ENCODE data around the gene UXS1.

UXS1 gene

DNA sequence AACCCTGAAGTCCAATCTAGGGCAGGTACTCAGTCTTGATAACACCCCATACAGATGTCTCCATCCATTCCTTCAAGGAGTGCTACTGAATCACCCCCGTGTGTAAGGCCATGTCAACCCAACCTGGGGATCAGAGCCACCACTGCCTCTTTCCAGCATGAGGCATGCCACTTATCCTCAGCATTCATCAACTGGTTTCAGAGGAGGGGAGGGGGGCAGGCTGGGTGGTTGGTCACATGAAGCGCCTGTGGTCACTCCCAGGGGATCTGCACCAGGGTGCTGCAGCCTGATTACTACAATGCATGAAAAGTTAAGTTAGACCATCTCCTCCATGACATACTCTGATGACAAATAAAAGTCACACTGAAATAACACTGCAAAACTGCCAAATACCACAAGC, 65.0 kb downstream of the UXS1 start:
- DNase-seq, result no peak

DNA sequence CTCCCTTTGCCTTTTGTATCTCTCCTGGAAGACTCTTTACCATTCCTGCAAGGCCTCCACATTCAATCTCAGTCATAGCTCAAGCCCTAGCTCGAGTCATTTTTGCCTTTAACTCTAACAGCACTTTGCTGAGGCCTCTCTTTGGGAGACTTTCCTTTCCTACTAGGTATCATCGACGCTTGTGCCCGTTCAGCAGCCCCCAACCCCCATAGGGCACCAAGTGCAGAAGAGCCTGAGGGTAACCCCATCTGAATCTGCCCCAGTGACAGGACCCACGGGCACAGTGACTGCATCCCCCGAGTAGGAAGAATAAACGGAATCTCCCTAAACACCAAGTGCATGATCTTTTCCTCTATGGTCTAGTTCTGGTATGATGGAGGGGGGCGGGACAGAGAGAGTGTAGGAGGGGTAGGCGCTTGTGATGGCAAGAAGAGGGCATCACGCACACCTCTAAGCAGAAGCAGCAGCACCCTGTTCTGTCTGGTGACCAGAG, 66.3 kb downstream of the UXS1 start:
- DNase-seq, result no peak

DNA sequence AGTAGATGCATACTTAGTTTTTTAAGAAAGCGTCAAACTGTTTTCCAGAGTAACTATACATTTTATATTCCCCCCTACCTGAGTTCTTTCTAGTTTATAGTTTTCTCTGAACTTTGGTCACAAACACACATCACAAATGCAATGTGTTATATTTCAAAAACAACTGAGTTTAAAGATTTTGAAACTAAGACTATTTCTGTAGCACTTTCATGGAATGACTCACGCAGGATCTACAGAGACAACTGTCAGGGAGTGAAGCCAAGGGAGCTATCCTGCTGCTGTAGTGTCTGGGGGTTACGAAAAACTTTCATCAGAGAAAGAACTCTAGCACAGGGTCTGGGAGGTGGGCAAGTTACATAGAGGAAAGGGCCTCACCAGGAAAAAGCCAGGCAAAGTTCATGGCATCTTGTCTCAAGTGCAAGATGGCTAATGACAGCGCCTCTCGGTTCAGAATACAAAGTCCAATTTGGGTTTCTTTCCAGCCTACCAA, 66.8 kb downstream of the UXS1 start:
- no peak for DNase-seq

GRCh38 chr2:106126705-106127281, 67.3 kb downstream of the UXS1 start:
- no peak for DNase-seq

DNA sequence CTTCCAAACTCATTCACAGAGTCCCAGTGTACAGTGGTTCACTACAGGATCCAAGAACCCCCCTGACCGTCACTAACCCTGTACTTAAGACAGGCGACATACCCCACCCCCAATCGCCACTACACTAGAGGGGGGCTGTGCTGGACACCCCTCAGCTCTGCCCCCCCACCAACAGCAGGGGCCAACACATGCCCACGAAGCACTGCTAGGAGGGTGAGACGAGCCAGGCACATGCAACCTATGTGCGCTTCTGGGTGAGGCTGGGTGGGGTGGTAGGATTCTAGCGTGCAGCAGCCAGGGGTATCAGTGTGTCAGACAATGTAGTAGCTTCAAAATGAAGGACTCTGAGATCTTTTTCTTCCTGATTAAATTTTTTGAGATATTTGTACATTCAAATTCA, 67.8 kb downstream of the UXS1 start:
- no peak for DNase-seq

GRCh38 chr2:106124905-106125549, 69.1 kb downstream of the UXS1 start:
- DNase-seq, result no peak

DNA sequence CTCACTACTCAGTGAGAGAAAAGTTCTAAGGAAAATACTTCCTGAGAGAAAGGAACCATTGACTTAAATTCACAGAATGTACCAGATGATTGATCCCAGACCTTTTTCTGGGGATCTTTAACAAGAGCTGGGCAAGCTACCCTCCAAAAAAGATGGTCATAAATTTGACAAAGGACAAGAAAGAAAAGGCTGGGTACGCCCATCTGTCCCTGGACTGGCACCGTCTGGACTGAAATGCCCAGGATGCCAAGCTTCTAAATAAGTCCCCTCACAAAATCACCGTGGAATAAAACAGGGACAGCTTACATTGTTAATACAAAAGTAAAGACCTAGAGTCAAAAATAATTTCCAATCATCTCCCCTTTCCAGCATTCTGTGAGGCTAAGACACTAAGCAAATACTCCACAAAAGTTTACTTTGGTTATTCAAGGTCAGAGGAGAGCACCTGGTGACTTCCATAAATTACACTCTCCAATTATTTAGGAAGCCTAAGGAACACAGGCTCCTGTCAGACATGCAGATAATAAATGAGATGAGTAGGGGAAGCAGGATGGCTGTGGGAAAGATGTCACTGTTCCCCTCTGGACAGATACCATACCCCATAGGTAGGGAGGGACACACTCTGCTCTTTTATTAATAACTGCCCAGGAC, 69.9 kb downstream of the UXS1 start:
- DNase-seq, result no peak

DNA sequence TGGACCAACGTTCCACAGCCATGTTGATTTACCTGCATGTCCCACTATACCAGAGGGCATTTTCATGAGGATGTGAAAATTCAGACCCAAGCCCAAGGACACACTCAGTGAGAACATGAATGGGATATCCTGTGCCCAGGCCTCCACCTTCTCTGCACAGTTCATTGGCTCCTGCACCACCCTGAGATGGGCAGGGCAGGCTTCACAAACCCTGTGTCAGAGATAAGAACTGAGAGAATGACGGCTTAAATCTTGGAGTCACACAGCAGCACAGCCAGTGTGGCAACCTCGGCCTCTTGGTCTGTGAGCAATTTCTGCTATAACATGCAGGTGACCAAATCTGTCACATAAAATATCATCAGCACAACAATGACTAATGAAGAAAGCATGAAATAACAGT, 71.9 kb downstream of the UXS1 start:
- no peak for DNase-seq

DNA sequence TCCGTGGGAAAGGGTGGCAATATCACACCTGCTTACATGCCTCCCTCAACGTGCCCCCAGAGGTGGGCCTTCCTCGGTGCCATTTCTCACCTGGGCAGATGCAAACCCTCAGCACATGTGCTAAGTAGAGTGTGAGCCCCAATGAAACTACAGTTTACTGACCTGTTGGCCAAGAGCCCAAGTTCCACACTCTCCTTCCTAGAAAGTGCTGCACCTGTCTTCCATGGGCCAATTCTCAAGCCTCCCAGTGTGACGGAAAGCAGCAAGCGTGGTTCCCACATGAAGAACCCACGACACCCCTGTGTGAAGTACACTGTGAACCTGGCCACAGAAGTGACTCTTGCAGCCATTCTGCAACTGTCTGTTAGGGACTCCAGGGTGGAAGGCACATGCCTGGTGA, 73.7 kb downstream of the UXS1 start:
- DNase-seq, result no peak

GRCh38 chr2:106119074-106119473, 75.0 kb downstream of the UXS1 start:
- no peak for DNase-seq

GRCh38 chr2:106117882-106118684, 76.0 kb downstream of the UXS1 start:
- DNase-seq, result no peak

DNA sequence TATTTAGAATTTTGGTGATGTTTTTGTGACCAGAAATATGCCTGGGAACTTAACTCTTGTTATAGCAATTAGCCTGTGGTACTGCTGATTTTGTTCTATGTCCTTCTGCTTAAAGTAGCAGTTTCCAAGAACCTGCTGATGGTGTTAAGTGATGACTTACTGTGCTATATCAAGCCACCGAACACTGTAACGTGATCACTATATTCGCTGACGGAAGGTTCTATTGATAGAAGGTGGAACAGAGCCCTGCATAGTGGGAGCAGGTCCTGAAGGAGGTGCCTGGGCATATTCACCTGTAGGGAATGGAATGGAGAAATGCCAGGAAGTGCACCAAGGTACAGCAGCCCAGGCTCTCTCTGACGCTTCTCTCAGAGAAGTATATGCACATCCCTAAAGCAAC, 76.8 kb downstream of the UXS1 start:
- no peak for DNase-seq

- no peak for DNase-seq
These were observed 77.9 kb downstream of the UXS1 start for GRCh38 chr2:106116248-106116647.

GRCh38 chr2:106115665-106116064, 78.4 kb downstream of the UXS1 start:
- no peak for DNase-seq

DNA sequence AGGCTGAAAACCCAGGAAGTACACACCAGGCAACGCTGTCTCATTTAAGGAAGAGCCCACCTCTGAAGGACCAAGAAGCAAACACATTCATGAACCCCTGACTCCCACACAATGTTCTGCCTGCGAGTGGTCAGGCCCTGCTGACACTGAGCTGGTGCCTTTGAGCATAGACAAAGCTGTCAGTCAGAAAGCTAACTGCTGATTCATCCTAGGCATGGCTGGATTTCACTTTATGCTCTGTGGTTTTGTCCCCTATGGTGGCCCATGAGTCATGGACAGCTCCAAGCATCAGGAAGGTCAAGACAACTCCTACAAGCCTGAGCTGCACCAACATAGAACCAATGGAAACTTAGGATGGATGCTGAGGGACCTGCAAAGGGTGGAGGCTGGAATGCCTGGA, 78.9 kb downstream of the UXS1 start:
- DNase-seq, result no peak

GRCh38 chr2:106114166-106114565, 79.9 kb downstream of the UXS1 start:
- DNase-seq, result no peak

GRCh38 chr2:106113361-106113966, 80.6 kb downstream of the UXS1 start:
- DNase-seq, result no peak

GRCh38 chr2:106111882-106112571, 82.1 kb downstream of the UXS1 start:
- DNase-seq, result no peak

DNA sequence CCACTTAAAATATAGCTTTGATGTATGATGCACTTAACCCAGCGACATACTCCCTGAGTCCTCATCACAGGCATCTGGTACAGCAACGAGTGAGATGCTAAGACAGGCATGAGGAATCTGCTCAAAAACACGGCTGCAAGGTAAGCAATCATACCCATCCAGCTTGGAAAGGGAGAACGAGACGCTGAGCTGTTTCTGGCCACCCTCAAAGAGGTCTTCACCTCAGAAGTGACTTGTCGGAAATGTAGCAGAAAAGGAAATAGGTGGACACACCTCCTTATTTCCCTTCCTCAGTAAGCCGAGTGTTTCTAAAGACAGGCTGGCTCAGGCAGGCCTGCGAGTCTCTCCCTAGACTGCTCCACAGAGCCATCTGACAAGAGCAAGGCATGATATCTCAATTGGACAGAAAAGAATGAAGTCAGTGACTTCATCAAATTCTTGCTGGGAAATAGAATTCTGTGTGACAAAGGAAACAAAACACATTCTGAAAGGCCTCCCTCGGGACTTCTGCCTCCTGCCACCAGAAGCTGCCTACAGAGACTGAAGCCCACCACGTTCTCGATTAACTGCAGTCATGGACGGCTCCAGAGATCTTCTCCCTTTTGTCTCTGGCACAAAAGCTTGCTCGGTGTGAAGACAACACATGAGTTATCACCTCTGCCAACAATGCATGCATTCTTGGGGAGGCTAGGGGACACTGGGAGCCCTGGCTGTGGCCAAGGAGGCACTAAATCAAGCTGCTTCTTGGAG, 84.3 kb downstream of the UXS1 start:
- no peak for DNase-seq

DNA sequence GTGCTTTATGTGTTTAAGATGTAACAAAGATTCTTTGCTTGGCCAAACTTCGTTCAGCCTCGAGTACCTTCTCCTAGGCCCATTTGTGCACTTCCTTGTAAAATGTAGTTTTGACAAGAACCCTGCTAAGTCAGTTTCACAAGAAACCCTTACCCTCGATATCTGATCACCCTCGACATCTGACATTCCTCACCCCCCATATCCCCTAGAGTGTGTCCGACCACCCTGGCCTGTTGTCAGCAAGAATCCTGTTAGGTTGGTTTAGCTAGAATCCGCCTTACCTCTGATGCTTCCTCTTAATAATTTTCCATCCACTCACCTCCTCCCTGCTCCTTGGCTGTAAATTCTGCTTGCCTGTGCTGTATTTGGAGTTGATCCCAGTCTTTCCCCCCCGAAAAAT, 85.3 kb downstream of the UXS1 start:
- no peak for DNase-seq

DNA sequence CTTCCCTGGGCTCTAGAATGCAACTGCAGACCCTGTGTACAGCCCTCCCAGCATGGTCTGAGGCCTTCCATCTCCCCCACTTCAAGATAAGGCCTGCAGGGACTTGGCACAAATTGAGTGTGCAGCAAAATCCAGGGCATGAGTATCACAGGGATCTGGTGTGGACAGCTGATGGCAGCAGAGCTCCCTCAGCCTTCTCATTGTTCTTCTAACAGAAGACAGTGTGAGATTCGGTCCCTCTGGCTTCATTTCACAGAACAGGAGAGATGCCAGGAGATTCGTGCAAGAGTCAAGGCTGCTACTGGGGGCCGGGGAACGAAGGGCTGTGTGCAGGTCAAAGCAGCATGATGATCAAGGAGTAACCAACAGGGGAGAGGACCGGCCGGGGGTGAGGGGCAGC, 85.8 kb downstream of the UXS1 start:
- DNase-seq, result no peak

Data from stimulated activated CD4-positive, alpha-beta T cell treated with anti-CD3 and anti-CD28 coated beads, Interleukin-12 subunit alpha, Interleukin-12 subunit beta, amount 100 ng/mL, for 4 hours (primary cell).